Right atrium auricular region (tissue), 2 donors: ENCODE results near the gene ANAPC7. TPM values are rescaled to one million over a fixed set of nuclear protein-coding genes. Genes with fewer than 3 reads are reported as not detected.
A peak's percentile ranks its signal among the peaks of the same experiment; 100 is the strongest.

ENCODE experiments used
- DNase-seq: peaks from one replicate; pipeline ENCODE4 v3.0.0-alpha.2; 2019; ENCODE audit warnings: low spot score
- H3K27ac ChIP-seq, 2 donors: fragments of 200-600 bp; sonication (generic); 1 replicate in 1 of 2; 2 replicates in 1 of 2; pipeline ENCODE4 v1.5.1; 2016 to 2019
- H3K27me3 ChIP-seq, 2 donors: fragments of 200-600 bp; sonication (generic); one replicate each; pipeline versions ENCODE4 v1.5.1 to v1.6.0; 2017 to 2019
- H3K36me3 ChIP-seq: fragments of 200-600 bp; sonication (generic); one replicate; pipeline ENCODE4 v1.5.1; 2016
- H3K4me1 ChIP-seq, 2 donors: fragments of 200-600 bp; sonication (generic); one replicate each; pipeline versions ENCODE4 v1.5.1 to v1.6.0; 2017 to 2019
- H3K4me3 ChIP-seq, 2 donors: fragments of 200-600 bp; sonication (generic); 1 replicate in 1 of 2; 2 replicates in 1 of 2; pipeline ENCODE4 v1.5.1; 2017 to 2019; ENCODE audit warnings: mild to moderate bottlenecking in 1 of 2, moderate library complexity in 1 of 2
- H3K9me3 ChIP-seq, 2 donors: fragments of 200-600 bp; sonication (generic); one replicate each; pipeline ENCODE4 v1.5.1; 2019
- total RNA-seq, 2 donors: library from RNA; depleted of rRNA; stranded (reverse); fragments of >200 nt; gene quantifications; one replicate each; pipeline ENCODE4 v1.1.0, GENCODE V29; 2016
- TF ChIP-seq, protein P1 (sequence below), 2 donors: fragments of 200-600 bp; sonication (generic); IDR thresholded peaks; one replicate each; pipeline ENCODE4 v1.5.1; 2019; ENCODE audit warnings: antibody characterized with exemption in 2 of 2

The ANAPC7 gene
- total RNA-seq, 2 donors from 2014 or later, result 30.4 to 30.9 TPM

GRCh38 chr12:110349514-110350151 lies 53.9 kb downstream of the ANAPC7 start:
- H3K4me1 ChIP-seq, result peaks cover 0 to 8% of the 10 kb centered on the region in 2 donors
- no peak overlapping the region for H3K27ac ChIP-seq
- DNase-seq, result no peak
- H3K27me3 ChIP-seq, result no peaks in the 10 kb centered on the region
- TF ChIP-seq, protein P1, sequence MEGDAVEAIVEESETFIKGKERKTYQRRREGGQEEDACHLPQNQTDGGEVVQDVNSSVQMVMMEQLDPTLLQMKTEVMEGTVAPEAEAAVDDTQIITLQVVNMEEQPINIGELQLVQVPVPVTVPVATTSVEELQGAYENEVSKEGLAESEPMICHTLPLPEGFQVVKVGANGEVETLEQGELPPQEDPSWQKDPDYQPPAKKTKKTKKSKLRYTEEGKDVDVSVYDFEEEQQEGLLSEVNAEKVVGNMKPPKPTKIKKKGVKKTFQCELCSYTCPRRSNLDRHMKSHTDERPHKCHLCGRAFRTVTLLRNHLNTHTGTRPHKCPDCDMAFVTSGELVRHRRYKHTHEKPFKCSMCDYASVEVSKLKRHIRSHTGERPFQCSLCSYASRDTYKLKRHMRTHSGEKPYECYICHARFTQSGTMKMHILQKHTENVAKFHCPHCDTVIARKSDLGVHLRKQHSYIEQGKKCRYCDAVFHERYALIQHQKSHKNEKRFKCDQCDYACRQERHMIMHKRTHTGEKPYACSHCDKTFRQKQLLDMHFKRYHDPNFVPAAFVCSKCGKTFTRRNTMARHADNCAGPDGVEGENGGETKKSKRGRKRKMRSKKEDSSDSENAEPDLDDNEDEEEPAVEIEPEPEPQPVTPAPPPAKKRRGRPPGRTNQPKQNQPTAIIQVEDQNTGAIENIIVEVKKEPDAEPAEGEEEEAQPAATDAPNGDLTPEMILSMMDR (IDR thresholded peaks at IDR 0.05), result no peak
- H3K9me3 ChIP-seq, result no peaks in the 10 kb centered on the region
- no peak overlapping the region for H3K4me3 ChIP-seq
- H3K36me3 ChIP-seq, result peaks cover 70% of the 10 kb centered on the region

- peaks cover 0 to 8% of the 10 kb centered on the region in 2 donors for H3K4me1 ChIP-seq
- no peak overlapping the region for H3K27ac ChIP-seq
- H3K9me3 ChIP-seq, result no peaks in the 10 kb centered on the region
- no peaks in the 10 kb centered on the region for H3K27me3 ChIP-seq
- TF ChIP-seq, protein P1 (IDR thresholded peaks at IDR 0.05), result no peak
- peaks cover 76% of the 10 kb centered on the region for H3K36me3 ChIP-seq
- no peak overlapping the region for H3K4me3 ChIP-seq
- no peak for DNase-seq
These were observed 54.4 kb downstream of the ANAPC7 start for GRCh38 chr12:110349096-110349495.

DNA sequence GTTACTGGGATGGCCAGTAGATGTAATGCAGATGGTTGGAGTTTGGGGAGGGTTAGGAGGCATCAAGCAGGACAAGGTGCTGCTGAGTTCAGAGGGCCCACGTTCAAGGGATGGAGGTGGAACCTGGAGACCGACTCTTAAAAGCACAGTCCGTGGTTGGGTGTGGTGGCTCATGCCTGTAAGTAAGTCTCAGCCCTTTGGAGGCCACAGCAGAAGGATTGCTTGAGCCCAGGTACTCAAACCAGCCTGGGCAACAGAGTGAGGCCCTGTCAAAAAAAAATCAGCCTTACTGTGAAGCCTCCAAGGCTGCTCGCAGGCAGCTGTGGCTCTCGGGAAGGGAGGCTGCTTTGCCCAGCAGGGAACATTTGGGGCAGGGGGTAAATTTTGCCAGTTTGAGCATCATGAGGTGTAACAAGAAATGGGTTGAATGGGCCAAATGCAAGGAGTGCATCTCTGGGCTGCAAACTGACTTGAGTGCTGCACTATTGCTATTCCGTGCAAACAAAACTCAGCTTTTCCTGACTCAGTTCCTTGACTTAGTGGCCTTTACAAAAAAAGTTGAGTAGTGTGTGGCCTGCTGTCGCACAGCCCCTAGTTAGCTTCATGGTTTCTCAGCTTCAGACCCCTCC lies 55.0 kb downstream of the ANAPC7 start:
- Histone ChIP-seq H3K4me3 (no peak overlapping the region), H3K27ac (no peak overlapping the region), H3K36me3 (peaks cover 81% of the 10 kb centered on the region), H3K9me3 (no peaks in the 10 kb centered on the region), H3K4me1 (peaks cover 0 to 8% of the 10 kb centered on the region in 2 donors), H3K27me3 (no peaks in the 10 kb centered on the region)
- DNase-seq, result no peak
- TF ChIP-seq, protein P1 (IDR thresholded peaks at IDR 0.05), result no peak

DNA sequence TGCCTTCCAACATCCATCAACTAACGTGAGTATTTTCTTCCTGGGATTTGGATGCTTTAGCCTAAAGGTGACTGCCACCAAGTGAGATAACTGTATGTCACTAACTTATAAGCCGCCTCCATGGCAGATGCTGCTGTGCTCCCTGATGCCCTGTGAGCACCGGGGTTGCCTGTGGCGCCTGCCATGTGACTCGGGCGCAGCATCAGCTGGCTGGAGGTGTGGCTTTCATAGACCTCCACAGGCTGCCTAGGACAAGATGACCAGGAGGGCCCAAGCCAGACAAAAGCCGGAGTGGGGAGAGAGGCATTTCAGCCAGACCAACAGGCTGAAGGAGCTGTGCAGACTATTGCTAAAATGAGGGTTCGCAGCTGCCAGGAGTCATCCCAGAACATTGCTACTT lies 55.7 kb downstream of the ANAPC7 start:
- Histone ChIP-seq H3K36me3 (peaks cover 89% of the 10 kb centered on the region), H3K4me3 (no peak overlapping the region), H3K4me1 (peaks cover 0 to 8% of the 10 kb centered on the region in 2 donors), H3K9me3 (no peaks in the 10 kb centered on the region), H3K27me3 (no peaks in the 10 kb centered on the region), H3K27ac (no peak overlapping the region)
- TF ChIP-seq, protein P1 (IDR thresholded peaks at IDR 0.05), result no peak
- DNase-seq, result no peak

DNA sequence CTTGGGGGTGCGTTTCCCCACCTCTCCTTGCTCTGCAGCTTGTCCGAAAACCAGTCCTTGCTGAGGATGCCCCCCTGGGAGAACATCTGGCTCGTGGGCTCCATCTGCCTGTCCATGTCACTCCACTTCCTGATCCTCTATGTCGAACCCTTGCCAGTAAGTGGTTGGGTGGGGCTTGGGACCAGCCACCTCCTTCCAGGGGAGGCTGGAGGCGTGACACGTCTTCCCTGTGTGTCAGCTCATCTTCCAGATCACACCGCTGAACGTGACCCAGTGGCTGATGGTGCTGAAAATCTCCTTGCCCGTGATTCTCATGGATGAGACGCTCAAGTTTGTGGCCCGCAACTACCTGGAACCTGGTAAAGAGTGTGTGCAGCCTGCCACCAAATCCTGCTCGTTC lies 57.5 kb downstream of the ANAPC7 start:
- TF ChIP-seq, protein P1 (IDR thresholded peaks at IDR 0.05), result no peak
- Histone ChIP-seq H3K36me3 (peaks cover 100% of the 10 kb centered on the region), H3K27ac (no peak overlapping the region)

More for the DNA sequence above, 57.5 kb downstream of the ANAPC7 start:
- Histone ChIP-seq H3K4me3 (no peak overlapping the region), H3K27me3 (no peaks in the 10 kb centered on the region), H3K9me3 (no peaks in the 10 kb centered on the region), H3K4me1 (peaks cover 0 to 8% of the 10 kb centered on the region in 2 donors)
- DNase-seq, result peak; percentile 46
